ENCODE data around the gene AMZ2. TPM values are rescaled to one million over a fixed set of nuclear protein-coding genes. Genes with fewer than 3 reads are reported as not detected.
A peak's percentile ranks its signal among the peaks of the same experiment; 100 is the strongest.

Gene AMZ2
- polyA plus RNA-seq, 1 of the 3 experiments (the other 2 are of a cell fraction), result 95.9 TPM

DNA sequence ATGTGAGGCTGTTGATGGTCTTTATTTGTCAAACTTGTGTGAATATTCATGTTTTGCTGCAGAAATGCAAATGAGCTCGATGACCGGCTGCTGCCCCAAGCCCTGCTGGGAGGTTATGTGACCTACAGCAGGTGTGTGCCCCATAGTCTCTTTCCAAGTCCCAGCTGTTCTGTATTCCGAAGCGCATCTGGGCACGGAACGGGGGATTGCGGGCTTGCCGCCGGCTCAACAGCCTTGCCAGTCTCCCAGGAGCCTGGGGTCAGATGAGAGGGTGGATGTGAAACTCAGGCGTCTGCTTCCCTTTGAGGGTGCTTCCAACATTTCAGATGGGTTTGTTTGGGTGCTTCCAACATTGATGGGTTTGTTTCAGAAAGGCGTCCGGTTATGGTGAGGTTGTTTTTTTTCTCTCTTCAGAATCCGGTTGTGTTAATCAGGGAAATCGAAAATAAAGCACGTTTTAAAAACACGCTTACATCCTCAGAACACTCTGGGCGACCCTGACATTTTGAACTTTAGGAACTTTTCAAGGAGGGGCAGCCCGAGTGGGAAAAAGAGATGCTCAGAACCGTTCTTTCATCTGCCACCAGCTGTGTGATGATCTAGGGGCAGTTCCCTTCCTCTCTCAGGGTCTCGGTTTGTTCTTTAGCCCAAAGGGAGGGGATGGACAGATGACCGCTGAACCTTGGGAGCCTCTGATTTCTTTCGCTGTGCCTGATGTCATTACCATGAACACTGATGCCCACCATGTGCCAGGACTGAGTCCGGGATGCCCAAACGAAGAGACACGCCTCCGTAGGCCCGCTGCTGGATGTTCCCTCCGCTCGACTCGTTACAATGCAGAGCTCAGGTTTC, 47.8 kb upstream of the AMZ2 start:
- H4K20me1 ChIP-seq (ENCODE audit: insufficient read depth), result no peaks in the 10 kb centered on the region
- DNase-seq, result peak; percentile 46
- peak overlapping the region; percentile 27 to 55; a peak in 3 of 4 replicates for H3K4me3 ChIP-seq (ENCODE audit: low read depth in 2 of 2, low read length in 1 of 2)
- 0 out of 2 replicates have a peak overlapping the region, but pooled peaks have one; percentile 26 for H2AFZ ChIP-seq (ENCODE audit: low read depth)
- peak overlapping the region; percentile 72 for H3K4me2 ChIP-seq
- H3K4me1 ChIP-seq (ENCODE audit: control insufficient read depth in 1 of 2, insufficient read depth in 2 of 2, low read depth in 1 of 2, low read length in 1 of 2), result peaks cover 0 to 43% of the 10 kb centered on the region in 2 experiments; a peak in 1 of 4 replicates
- H3K9me3 ChIP-seq, result no peaks in the 10 kb centered on the region
- ChIA-PET POLR2A (interaction anchor here (1.9 kb wide), 1 partner anchor 48 kb away, joined by 7 read pairs; the partner anchor contains the start of gene AMZ2), CTCF (interaction anchor here (0.7 to 12.7 kb wide), 45 partner anchors 10 to 560 kb away, joined by 3 to 194 read pairs (median 5); partner anchors contain the start of genes AMZ2 and PRKAR1A)
- H3K36me3 ChIP-seq (replicated peaks in 1 of 2; ENCODE audit: control insufficient read depth in 1 of 2, insufficient read depth in 2 of 2, low read length in 1 of 2), result no peaks in the 10 kb centered on the region
- peaks cover 62% of the 10 kb centered on the region for H3K27me3 ChIP-seq (ENCODE audit: insufficient read depth)
- H3K27ac ChIP-seq (ENCODE audit: low read depth in 2 of 2, low read length in 1 of 2), result no peak overlapping the region
- H3K9me2 ChIP-seq, result no peaks in the 10 kb centered on the region
- WGBS (ENCODE audit: low lambda C conversion rate), result 5% methylated on average over 30 of the region's 30 CpGs
- peaks cover 14% of the 10 kb centered on the region for H3F3A ChIP-seq (replicated peaks; ENCODE audit: insufficient read depth)
- H3K9ac ChIP-seq, result no peak overlapping the region
- H3K79me2 ChIP-seq (ENCODE audit: insufficient read depth), result no peaks in the 10 kb centered on the region
- TF ChIP-seq MXI1 (IDR thresholded peaks at IDR 0.05; ENCODE audit: low read depth, low read length) (no peak), ELF1 (IDR thresholded peaks at IDR 0.05) (no peak), CHD2 (IDR thresholded peaks at IDR 0.05; ENCODE audit: low read length, partially characterized antibody) (no peak), FOXJ3 (CRISPR knock-in tag; IDR thresholded peaks at IDR 0.05) (no peak), RCOR1 (IDR thresholded peaks at IDR 0.05; ENCODE audit: low read length) (no peak), POLR2AphosphoS5 (IDR thresholded peaks at IDR 0.05; ENCODE audit: low read depth, low read length) (no peak), FOXM1 (IDR thresholded peaks at IDR 0.05; ENCODE audit: low read depth) (no peak), FOSL2 (IDR thresholded peaks at IDR 0.05; ENCODE audit: borderline replicate concordance, low read depth) (no peak)

DNA sequence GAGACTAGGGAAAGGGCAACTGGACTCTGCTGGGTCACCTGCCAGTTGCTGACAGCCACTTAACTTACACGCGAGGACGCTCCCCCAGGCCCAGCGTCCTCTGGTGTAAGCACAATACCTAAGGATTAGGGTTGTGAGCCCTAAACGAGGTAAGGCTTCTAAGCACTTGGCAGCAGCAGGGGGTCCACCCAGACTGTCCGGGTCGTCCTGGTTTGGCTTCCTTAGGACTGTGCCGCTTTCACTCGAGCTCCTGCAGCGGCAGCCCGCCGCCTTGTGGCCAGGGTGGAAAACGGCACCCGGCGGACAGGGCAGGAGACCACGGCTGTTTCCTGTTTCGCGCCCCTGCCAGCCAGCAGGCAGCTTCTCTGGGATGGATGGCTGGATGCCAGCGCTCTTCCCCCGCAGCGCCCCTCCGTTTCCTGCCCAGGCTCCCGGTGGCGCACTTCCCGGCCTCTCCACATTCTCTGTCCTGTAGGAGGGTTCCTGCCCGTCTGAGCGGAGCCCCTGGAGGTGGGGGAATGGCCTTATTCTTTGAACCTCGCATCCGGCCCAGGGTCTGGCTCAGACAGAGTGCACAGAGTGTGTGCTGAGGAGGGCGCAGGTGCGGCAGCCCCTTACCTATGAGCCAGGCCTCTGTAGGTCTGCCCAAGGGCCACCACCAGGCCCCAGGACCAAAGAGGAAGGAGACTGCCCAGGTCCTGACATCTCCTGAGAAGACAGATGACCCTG, 47.0 kb upstream of the AMZ2 start:
- Histone ChIP-seq H3K4me2 (peak overlapping the region; percentile 72), H3F3A (replicated peaks; ENCODE audit: insufficient read depth) (peaks cover 14% of the 10 kb centered on the region), H3K36me3 (replicated peaks in 1 of 2; ENCODE audit: control insufficient read depth in 1 of 2, insufficient read depth in 2 of 2, low read length in 1 of 2) (no peaks in the 10 kb centered on the region), H3K27ac (ENCODE audit: low read depth in 2 of 2, low read length in 1 of 2) (no peak overlapping the region), H2AFZ (ENCODE audit: low read depth) (peak overlapping the region; percentile 26; the same call in 1 of the 2 replicates), H3K4me1 (ENCODE audit: control insufficient read depth in 1 of 2, insufficient read depth in 2 of 2, low read depth in 1 of 2, low read length in 1 of 2) (peaks cover 0 to 40% of the 10 kb centered on the region in 2 experiments; a peak in 1 of 4 replicates), H3K79me2 (ENCODE audit: insufficient read depth) (no peaks in the 10 kb centered on the region), H3K4me3 (ENCODE audit: low read depth in 2 of 2, low read length in 1 of 2) (peak overlapping the region; percentile 29 to 55), H3K9me2 (no peaks in the 10 kb centered on the region), H4K20me1 (ENCODE audit: insufficient read depth) (no peaks in the 10 kb centered on the region), H3K9me3 (no peaks in the 10 kb centered on the region), H3K9ac (no peak overlapping the region), H3K27me3 (ENCODE audit: insufficient read depth) (peaks cover 54% of the 10 kb centered on the region)
- DNase-seq, result peak; percentile 94
- ChIA-PET CTCF (interaction anchor here (0.6 to 12.7 kb wide), 52 partner anchors 10 to 559 kb away, joined by 3 to 194 read pairs (median 4); partner anchors contain the start of genes AMZ2 and PRKAR1A), POLR2A (interaction anchor here (1.9 kb wide), 1 partner anchor 47 kb away, joined by 7 read pairs; the partner anchor contains the start of gene AMZ2)
- WGBS (ENCODE audit: low lambda C conversion rate), result 6% methylated on average over 23 of the region's 31 CpGs
- TF ChIP-seq SMC3 (IDR thresholded peaks at IDR 0.05; ENCODE audit: low read depth, low read length), result peak; percentile 92
- TF ChIP-seq FOXJ3 (CRISPR knock-in tag; IDR thresholded peaks at IDR 0.05), result 0 out of 2 replicates have a peak, but pooled peaks have one; percentile 19
- 0 out of 2 replicates have a peak, but pooled peaks have one; percentile 29 for TF ChIP-seq SIN3A (IDR thresholded peaks at IDR 0.05; ENCODE audit: borderline replicate concordance, low read depth, low read length)
- peak; percentile 75 for TF ChIP-seq RAD21 (IDR thresholded peaks at IDR 0.05; ENCODE audit: low read length)
- 0 out of 2 replicates have a peak, but pooled peaks have one; percentile 30 for TF ChIP-seq NFIC (IDR thresholded peaks at IDR 0.05; ENCODE audit: borderline replicate concordance)
- no peak for TF ChIP-seq RFX5 (IDR thresholded peaks at IDR 0.05; ENCODE audit: low read length)
- TF ChIP-seq, protein P1, sequence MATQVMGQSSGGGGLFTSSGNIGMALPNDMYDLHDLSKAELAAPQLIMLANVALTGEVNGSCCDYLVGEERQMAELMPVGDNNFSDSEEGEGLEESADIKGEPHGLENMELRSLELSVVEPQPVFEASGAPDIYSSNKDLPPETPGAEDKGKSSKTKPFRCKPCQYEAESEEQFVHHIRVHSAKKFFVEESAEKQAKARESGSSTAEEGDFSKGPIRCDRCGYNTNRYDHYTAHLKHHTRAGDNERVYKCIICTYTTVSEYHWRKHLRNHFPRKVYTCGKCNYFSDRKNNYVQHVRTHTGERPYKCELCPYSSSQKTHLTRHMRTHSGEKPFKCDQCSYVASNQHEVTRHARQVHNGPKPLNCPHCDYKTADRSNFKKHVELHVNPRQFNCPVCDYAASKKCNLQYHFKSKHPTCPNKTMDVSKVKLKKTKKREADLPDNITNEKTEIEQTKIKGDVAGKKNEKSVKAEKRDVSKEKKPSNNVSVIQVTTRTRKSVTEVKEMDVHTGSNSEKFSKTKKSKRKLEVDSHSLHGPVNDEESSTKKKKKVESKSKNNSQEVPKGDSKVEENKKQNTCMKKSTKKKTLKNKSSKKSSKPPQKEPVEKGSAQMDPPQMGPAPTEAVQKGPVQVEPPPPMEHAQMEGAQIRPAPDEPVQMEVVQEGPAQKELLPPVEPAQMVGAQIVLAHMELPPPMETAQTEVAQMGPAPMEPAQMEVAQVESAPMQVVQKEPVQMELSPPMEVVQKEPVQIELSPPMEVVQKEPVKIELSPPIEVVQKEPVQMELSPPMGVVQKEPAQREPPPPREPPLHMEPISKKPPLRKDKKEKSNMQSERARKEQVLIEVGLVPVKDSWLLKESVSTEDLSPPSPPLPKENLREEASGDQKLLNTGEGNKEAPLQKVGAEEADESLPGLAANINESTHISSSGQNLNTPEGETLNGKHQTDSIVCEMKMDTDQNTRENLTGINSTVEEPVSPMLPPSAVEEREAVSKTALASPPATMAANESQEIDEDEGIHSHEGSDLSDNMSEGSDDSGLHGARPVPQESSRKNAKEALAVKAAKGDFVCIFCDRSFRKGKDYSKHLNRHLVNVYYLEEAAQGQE (IDR thresholded peaks at IDR 0.05; ENCODE audit: low read depth, low read length), result no peak
- TF ChIP-seq, protein P2, sequence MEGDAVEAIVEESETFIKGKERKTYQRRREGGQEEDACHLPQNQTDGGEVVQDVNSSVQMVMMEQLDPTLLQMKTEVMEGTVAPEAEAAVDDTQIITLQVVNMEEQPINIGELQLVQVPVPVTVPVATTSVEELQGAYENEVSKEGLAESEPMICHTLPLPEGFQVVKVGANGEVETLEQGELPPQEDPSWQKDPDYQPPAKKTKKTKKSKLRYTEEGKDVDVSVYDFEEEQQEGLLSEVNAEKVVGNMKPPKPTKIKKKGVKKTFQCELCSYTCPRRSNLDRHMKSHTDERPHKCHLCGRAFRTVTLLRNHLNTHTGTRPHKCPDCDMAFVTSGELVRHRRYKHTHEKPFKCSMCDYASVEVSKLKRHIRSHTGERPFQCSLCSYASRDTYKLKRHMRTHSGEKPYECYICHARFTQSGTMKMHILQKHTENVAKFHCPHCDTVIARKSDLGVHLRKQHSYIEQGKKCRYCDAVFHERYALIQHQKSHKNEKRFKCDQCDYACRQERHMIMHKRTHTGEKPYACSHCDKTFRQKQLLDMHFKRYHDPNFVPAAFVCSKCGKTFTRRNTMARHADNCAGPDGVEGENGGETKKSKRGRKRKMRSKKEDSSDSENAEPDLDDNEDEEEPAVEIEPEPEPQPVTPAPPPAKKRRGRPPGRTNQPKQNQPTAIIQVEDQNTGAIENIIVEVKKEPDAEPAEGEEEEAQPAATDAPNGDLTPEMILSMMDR (IDR thresholded peaks at IDR 0.05), result peak; percentile 95

Data from SK-N-SH (cell line).